ENCODE data around the gene ADD1. TPM values are rescaled to one million over a fixed set of nuclear protein-coding genes. Genes with fewer than 3 reads are reported as not detected.

ADD1 gene
- total RNA-seq, 1 experiment from 2014 or later = 163 TPM

DNA sequence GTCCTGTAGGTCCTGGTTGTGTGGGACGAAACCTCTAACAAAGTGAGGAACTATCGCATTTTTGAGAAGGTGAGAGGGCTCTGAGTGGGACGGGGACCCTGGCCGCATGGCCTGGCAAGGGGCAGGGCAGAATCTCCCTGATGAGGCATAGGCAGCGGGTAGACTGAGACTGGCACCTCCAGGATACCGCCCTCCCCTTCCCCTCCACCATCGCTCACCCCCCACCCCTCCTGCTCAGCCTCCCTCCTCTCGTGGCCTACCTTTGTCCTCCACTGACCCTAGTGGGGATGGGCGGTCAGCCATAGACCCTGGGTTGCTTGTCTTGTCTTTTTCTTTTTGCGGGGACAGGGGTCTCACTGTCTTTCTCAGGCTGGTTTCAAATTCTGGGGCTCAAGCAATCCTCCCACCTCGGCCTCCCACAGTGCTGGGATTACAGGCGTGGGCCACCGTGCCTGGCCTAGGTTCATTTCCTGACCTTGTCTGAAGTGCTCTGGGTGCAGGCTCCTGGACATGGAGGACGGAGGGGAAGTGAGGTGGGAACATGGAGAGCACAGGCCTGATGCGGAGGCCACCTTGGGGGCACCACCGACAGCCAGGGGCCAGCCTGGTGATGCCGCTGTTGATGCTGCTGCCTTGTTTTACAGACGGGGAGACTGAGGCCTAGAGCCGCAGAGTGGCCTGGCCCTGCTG, 10.5 kb upstream of the ADD1 start:
- Histone ChIP-seq H2AK5ac (ENCODE audit: insufficient read length, low read length) (no peak overlapping the region), H3K18ac (ENCODE audit: insufficient read length, low read depth, low read length) (no peak overlapping the region), H3K56ac (ENCODE audit: insufficient read length, low read depth, low read length) (no peak overlapping the region), H3T11ph (ENCODE audit: low read length) (no peak overlapping the region), H3K23me2 (ENCODE audit: insufficient read length, low read depth, low read length, poor library complexity, severe bottlenecking) (no peaks in the 10 kb centered on the region), H3K23ac (ENCODE audit: insufficient read length, low read depth, low read length) (no peak overlapping the region), H4K20me1 (ENCODE audit: control insufficient read depth, insufficient read depth, insufficient read length) (peaks cover 2% of the 10 kb centered on the region), H2BK12ac (ENCODE audit: insufficient read length, low read depth, low read length) (no peak overlapping the region), H3K4me1 (ENCODE audit: insufficient read depth, low read length) (no peaks in the 10 kb centered on the region; the same call in 1 of the 2 replicates), H4K8ac (replicated peaks; ENCODE audit: insufficient read length, low read depth, low read length) (no peak overlapping the region), H3K79me1 (ENCODE audit: insufficient read depth, low read depth, low read length, poor library complexity, severe bottlenecking) (no peaks in the 10 kb centered on the region), H4K5ac (ENCODE audit: insufficient read length, low read depth, low read length) (no peak overlapping the region), H3K4me2 (ENCODE audit: insufficient read depth, insufficient read length, low read length) (no peak overlapping the region), H3K79me2 (ENCODE audit: insufficient read depth, low read length) (no peaks in the 10 kb centered on the region), H2BK120ac (ENCODE audit: low read depth, low read length, poor library complexity, severe bottlenecking) (no peak overlapping the region), H3K14ac (ENCODE audit: insufficient read depth, low read length) (no peak overlapping the region), H2BK20ac (ENCODE audit: low read depth, low read length, poor library complexity, severe bottlenecking) (no peak overlapping the region), H3K27ac (ENCODE audit: insufficient read length, low read depth, low read length) (no peak overlapping the region), H3K27me3 (ENCODE audit: insufficient read depth, low read length) (no peaks in the 10 kb centered on the region), H3K9me3 (ENCODE audit: control insufficient read depth, low read depth, low read length) (no peaks in the 10 kb centered on the region), H3K4ac (ENCODE audit: low read depth, low read length) (no peak overlapping the region), H4K91ac (ENCODE audit: insufficient read length, low read depth, low read length) (no peak overlapping the region), H2BK5ac (ENCODE audit: insufficient read length, low read length) (no peak overlapping the region), H2AFZ (ENCODE audit: low read length) (no peak overlapping the region), H3K9ac (ENCODE audit: extremely low read depth, insufficient read length, low read length) (no peak overlapping the region), H2BK15ac (ENCODE audit: low read depth, low read length) (no peak overlapping the region)
- Mint-ChIP-seq H3K27me3 (ENCODE audit: low read depth) (no peaks in the 10 kb centered on the region), H3K4me1 (peaks cover 12 to 18% of the 10 kb centered on the region in 2 experiments), H3K4me3 (no peak overlapping the region), H3K36me3 (ENCODE audit: insufficient read depth in 1 of 3, low read depth in 3 of 3) (peaks cover 8 to 42% (median 38%) of the 10 kb centered on the region in 3 experiments; a peak in 6 of 7 replicates), H3K9me3 (no peaks in the 10 kb centered on the region), H3K27ac (no peak overlapping the region)
- TF ChIP-seq, protein P1, sequence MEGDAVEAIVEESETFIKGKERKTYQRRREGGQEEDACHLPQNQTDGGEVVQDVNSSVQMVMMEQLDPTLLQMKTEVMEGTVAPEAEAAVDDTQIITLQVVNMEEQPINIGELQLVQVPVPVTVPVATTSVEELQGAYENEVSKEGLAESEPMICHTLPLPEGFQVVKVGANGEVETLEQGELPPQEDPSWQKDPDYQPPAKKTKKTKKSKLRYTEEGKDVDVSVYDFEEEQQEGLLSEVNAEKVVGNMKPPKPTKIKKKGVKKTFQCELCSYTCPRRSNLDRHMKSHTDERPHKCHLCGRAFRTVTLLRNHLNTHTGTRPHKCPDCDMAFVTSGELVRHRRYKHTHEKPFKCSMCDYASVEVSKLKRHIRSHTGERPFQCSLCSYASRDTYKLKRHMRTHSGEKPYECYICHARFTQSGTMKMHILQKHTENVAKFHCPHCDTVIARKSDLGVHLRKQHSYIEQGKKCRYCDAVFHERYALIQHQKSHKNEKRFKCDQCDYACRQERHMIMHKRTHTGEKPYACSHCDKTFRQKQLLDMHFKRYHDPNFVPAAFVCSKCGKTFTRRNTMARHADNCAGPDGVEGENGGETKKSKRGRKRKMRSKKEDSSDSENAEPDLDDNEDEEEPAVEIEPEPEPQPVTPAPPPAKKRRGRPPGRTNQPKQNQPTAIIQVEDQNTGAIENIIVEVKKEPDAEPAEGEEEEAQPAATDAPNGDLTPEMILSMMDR (conservative IDR thresholded peaks at IDR 0.05) = no peak
- no peak for DNase-seq
- no CpG with 5 or more reads among the region's 19 CpGs for WGBS (ENCODE audit: extremely low coverage, insufficient read length, low lambda C conversion rate)
